ENCODE measurements around the gene DDO. TPM values are rescaled to one million over a fixed set of nuclear protein-coding genes. Genes with fewer than 3 reads are reported as not detected.

The DDO gene
- total and polyA plus RNA-seq, 2 of the 4 experiments (the other 2 are of a cell fraction), result 0.15 to 0.18 TPM

GRCh38 chr6:110385458-110385863 is 29.9 kb downstream of the DDO start:
- Histone ChIP-seq H3K9me1 (ENCODE audit: insufficient read depth, low read length) (no peaks in the 10 kb centered on the region), H3K36me3 (ENCODE audit: control insufficient read depth, insufficient read depth, low read length) (no peaks in the 10 kb centered on the region), H2BK20ac (ENCODE audit: low read depth, low read length) (no peak overlapping the region), H2BK15ac (ENCODE audit: low read depth, low read length) (no peak overlapping the region), H3K4me2 (ENCODE audit: low read depth, low read length) (no peak overlapping the region), H3K27ac (ENCODE audit: insufficient read depth, low read length) (no peak overlapping the region), H3K4me3 (ENCODE audit: insufficient read depth, low read depth, low read length) (no peak overlapping the region), H3K79me1 (ENCODE audit: low read depth in 1 of 2, low read length in 2 of 2) (no peaks in the 10 kb centered on the region), H3K18ac (ENCODE audit: low read depth, low read length) (no peak overlapping the region), H3K9me3 (ENCODE audit: control insufficient read depth, insufficient read depth, low read length) (no peaks in the 10 kb centered on the region), H3K27me3 (ENCODE audit: control insufficient read depth, insufficient read depth, low read length) (peaks cover 2% of the 10 kb centered on the region), H4K20me1 (ENCODE audit: insufficient read depth, low read length) (no peaks in the 10 kb centered on the region), H3K23ac (ENCODE audit: low read depth, low read length) (no peak overlapping the region), H2AFZ (replicated peaks; ENCODE audit: low read length, poor library complexity) (no peak overlapping the region), H2BK5ac (ENCODE audit: low read depth, low read length, poor library complexity, severe bottlenecking) (no peak overlapping the region), H3K4ac (ENCODE audit: low read depth, low read length) (no peak overlapping the region), H2AK9ac (replicated peaks; ENCODE audit: low read depth, low read length, poor library complexity) (no peak overlapping the region), H4K5ac (ENCODE audit: low read depth, low read length) (no peak overlapping the region), H3K9ac (ENCODE audit: low read depth, low read length) (no peak overlapping the region), H2AK5ac (ENCODE audit: low read depth, low read length) (no peak overlapping the region), H3K56ac (ENCODE audit: extremely low read depth, insufficient read depth, low read length) (no peak overlapping the region), H4K8ac (ENCODE audit: low read depth in 2 of 2, low read length in 2 of 2) (no peak overlapping the region), H4K91ac (ENCODE audit: insufficient read depth, low read depth, low read length) (no peak overlapping the region), H2BK120ac (ENCODE audit: low read depth, low read length) (no peak overlapping the region), H3K14ac (replicated peaks; ENCODE audit: low read depth, low read length) (no peak overlapping the region), H3K4me1 (ENCODE audit: control insufficient read depth, insufficient read depth, low read length) (no peaks in the 10 kb centered on the region)
- DNase-seq (no peak), ATAC-seq (ENCODE audit: low read depth) (no peak)
- dilution Hi-C loops (cut with HindIII; ENCODE audit: low sequenced_read_pairs, unreplicated experiment), result no loop called here
- no TSS peak for BruUV-seq (replicated peaks)
- no CpG with 5 or more reads among the region's 1 CpG for WGBS, 2 experiments (ENCODE audit: extremely low coverage in 2 of 2, insufficient read length in 1 of 2)
- POLR2A ChIA-PET (ENCODE audit: unreplicated experiment), result no interaction called here
- intact Hi-C loops (cut with micrococcal nuclease), result no loop called here
- in situ Hi-C loops (cut with MboI; ENCODE audit: low sequenced_read_pairs), result loop anchor here (10.0 kb wide), 1 partner anchor 861 kb away; no protein-coding TSS in a partner anchor
- CTCF ChIA-PET, result no interaction called here
- TF ChIP-seq CHD1 (IDR thresholded peaks at IDR 0.05; ENCODE audit: low read depth, low read length) (no peak), CTCF (conservative IDR thresholded peaks at IDR 0.05; ENCODE audit: low read depth, low read length) (no peak), BHLHE40 (IDR thresholded peaks at IDR 0.05; ENCODE audit: low read depth, low read length) (no peak), MXI1 (IDR thresholded peaks at IDR 0.05; ENCODE audit: borderline replicate concordance, low read depth, low read length) (no peak), RCOR1 (IDR thresholded peaks at IDR 0.05; ENCODE audit: insufficient replicate concordance, low read length) (no peak), FOS (IDR thresholded peaks at IDR 0.05; ENCODE audit: low read depth, low read length) (no peak), MAFK (IDR thresholded peaks at IDR 0.05; ENCODE audit: low read depth, low read length) (no peak), POLR2A (IDR thresholded peaks at IDR 0.05; ENCODE audit: low read depth, low read length) (no peak), ELK1 (IDR thresholded peaks at IDR 0.05; ENCODE audit: borderline replicate concordance, low read depth, low read length) (no peak), CEBPB (IDR thresholded peaks at IDR 0.05; ENCODE audit: low read depth, low read length) (no peak), RFX5 (IDR thresholded peaks at IDR 0.05; ENCODE audit: low read depth, low read length) (no peak), RAD21 (IDR thresholded peaks at IDR 0.05; ENCODE audit: low read length) (no peak), NFE2L2 (IDR thresholded peaks at IDR 0.05; ENCODE audit: low read depth, low read length) (no peak), SMC3 (IDR thresholded peaks at IDR 0.05; ENCODE audit: low read depth, low read length) (no peak), USF2 (IDR thresholded peaks at IDR 0.05; ENCODE audit: low read depth, low read length) (no peak), MAZ (IDR thresholded peaks at IDR 0.05; ENCODE audit: borderline replicate concordance, low read depth, low read length) (no peak)
